PFSK-1 (cell line): ENCODE data around the gene PDE6D.
A peak's percentile ranks its signal among the peaks of the same experiment; 100 is the strongest.

Experiments
- FOXP2 ChIP-seq: optimal IDR thresholded peaks from 2 replicates; pipeline ENCODE3; 2011; ENCODE audit warnings: borderline replicate concordance, control low read depth, inconsistent platforms; ENCODE audit not compliant: insufficient read depth; ENCODE audit errors: extremely low read length, extremely low read depth
- POLR2AphosphoS5 ChIP-seq: IDR thresholded peaks from 2 replicates; pipeline ENCODE4 v1.6.1; 2012; ENCODE audit warnings: low read depth, mild to moderate bottlenecking, control low read depth, low read length, moderate library complexity
- REST ChIP-seq, 2 experiments: IDR thresholded peaks; 2 replicates each; pipeline versions ENCODE4 v1.6.1 to v1.8.0; 2011 to 2012; ENCODE audit warnings: low read depth in 2 of 2, low read length in 2 of 2, control low read depth in 1 of 2, inconsistent platforms in 1 of 2, mild to moderate bottlenecking in 1 of 2, moderate library complexity in 1 of 2; ENCODE audit not compliant: insufficient read depth in 1 of 2
- SIN3A ChIP-seq: IDR thresholded peaks from 2 replicates; pipeline ENCODE4 v1.6.1; 2012; ENCODE audit warnings: mild to moderate bottlenecking, low read length, moderate library complexity, borderline replicate concordance; ENCODE audit not compliant: insufficient read depth
- TAF1 ChIP-seq: IDR thresholded peaks from 2 replicates; pipeline ENCODE4 v1.6.1; 2012; ENCODE audit warnings: low read length, control low read depth, borderline replicate concordance; ENCODE audit not compliant: insufficient read depth

The PDE6D gene

GRCh38 chr2:231709636-231709980 lies 71.5 kb downstream of the PDE6D start:
- no peak for TF ChIP-seq TAF1
- no peak for TF ChIP-seq REST (IDR thresholded peaks at IDR 0.05; ENCODE audit: insufficient read depth in 1 of 2, low read depth in 2 of 2, low read length in 2 of 2)
- TF ChIP-seq FOXP2, result no peak
- TF ChIP-seq SIN3A, result no peak; the same call in 1 of the 2 replicates
- no peak for TF ChIP-seq POLR2AphosphoS5

- TF ChIP-seq POLR2AphosphoS5 (0 out of 2 replicates have a peak, but pooled peaks have one; percentile 11), FOXP2 (peak; percentile 19), TAF1 (no peak), REST (IDR thresholded peaks at IDR 0.05; ENCODE audit: insufficient read depth in 1 of 2, low read depth in 2 of 2, low read length in 2 of 2) (no peak)
Measured at GRCh38 chr2:231708773-231709635, 72.1 kb downstream of the PDE6D start.

GRCh38 chr2:231707927-231708772 lies 72.9 kb downstream of the PDE6D start, which contains the start of gene PTMA:
Gene PTMA, plus strand, starts transcription at chr2:231708525. Its CDS starts 182 bp downstream, at chr2:231708707.
- TF ChIP-seq REST (IDR thresholded peaks at IDR 0.05; ENCODE audit: insufficient read depth in 1 of 2, low read depth in 2 of 2, low read length in 2 of 2) (no peak; a peak in 1 of 4 replicates), SIN3A (peak; percentile 36; the same call in 1 of the 2 replicates), FOXP2 (no peak), TAF1 (peak; percentile 86; the same call in 1 of the 2 replicates), POLR2AphosphoS5 (peak; percentile 89)

GRCh38 chr2:231707625-231707926 lies 73.5 kb downstream of the PDE6D start:
- no peak for TF ChIP-seq REST (IDR thresholded peaks at IDR 0.05; ENCODE audit: insufficient read depth in 1 of 2, low read depth in 2 of 2, low read length in 2 of 2)
- no peak for TF ChIP-seq FOXP2
- TF ChIP-seq POLR2AphosphoS5, result no peak
- no peak for TF ChIP-seq TAF1
- no peak for TF ChIP-seq SIN3A
